GM12892 (cell line): ENCODE data around the gene S100PBP.

Experiments used
- POLR2A ChIP-seq: IDR thresholded peaks from 2 replicates; pipeline ENCODE4 v1.6.1; 2011; ENCODE audit warnings: low read depth, low read length, control low read depth
- POLR2AphosphoS5 ChIP-seq: IDR thresholded peaks from 2 replicates; pipeline ENCODE4 v1.6.1; 2011; ENCODE audit warnings: low read depth, low read length, control low read depth
- TAF1 ChIP-seq: IDR thresholded peaks from 2 replicates; pipeline ENCODE4 v1.6.1; 2011; ENCODE audit warnings: low read depth, mild to moderate bottlenecking, control low read depth, low read length, borderline replicate concordance

DNA sequence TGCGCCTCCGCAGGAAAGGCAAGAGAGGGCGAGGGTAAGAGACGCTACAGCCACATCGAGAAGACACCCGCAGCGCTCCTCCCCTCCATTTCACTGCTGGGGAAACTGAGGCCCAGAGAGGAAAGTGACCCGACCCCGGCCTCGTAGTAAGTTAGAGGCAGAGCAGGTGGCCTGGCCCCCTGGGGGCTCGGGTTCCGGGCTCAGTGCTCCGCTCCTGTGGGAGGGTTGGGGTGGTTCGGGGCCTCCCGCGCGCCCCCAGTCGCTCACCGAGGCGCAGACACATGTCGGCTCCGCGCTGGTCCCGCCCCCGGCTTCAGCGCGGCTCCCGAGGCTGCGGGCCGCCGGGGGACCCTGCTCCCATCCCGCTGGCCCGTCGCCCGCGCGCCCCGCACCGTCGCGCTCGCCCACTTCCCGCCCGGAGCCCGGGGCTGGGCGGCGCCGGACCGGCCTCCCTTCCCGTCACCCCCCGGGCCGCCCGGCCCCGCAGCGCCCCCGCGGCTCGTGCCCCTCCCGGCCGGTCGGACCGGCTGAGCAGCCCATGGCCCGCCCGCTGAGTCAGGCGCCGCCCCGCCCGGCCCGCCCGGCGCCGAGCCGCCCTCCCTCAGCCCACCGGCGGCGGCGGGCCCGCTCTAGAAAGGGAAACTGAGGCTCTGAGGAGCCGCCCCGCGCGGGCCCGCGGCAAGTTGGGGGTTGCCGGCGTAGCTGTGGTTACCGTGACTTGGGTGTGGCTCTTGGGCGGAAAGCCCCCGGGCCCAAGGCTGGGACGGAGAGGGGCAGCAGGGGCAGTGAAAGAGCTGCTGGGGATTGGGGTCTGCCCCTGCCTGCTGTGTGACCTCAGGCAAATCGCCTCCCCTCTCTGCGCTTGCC lies 83.7 kb downstream of the S100PBP start, which contains the start of gene TMEM54:
- no peak for TF ChIP-seq POLR2A
- no peak for TF ChIP-seq TAF1
- TF ChIP-seq POLR2AphosphoS5, result no peak
